GM23338 (cell line): ENCODE data around the gene CYRIA. TPM values are rescaled to one million over a fixed set of nuclear protein-coding genes. Genes with fewer than 3 reads are reported as not detected.

Experiments used
- ATAC-seq: fragments of 200-7000 bp; cut with Tn5 transposase; 3 replicates; pipeline ENCODE4 v1.9.1; 2020
- DNase-seq: peaks from one replicate; pipeline ENCODE4 v3.0.0-alpha.2; 2015; ENCODE audit warnings: low spot score
- H2AFZ ChIP-seq: fragments of 200-600 bp; sonication (generic); 2 replicates; pipeline ENCODE4 v1.8.0; 2016; ENCODE audit warnings: antibody characterized with exemption, mild to moderate bottlenecking, moderate library complexity
- H3F3A ChIP-seq: fragments of 200-600 bp; sonication (generic); replicated peaks from 2 replicates; pipeline ENCODE4 v1.8.0; 2017; ENCODE audit warnings: antibody characterized with exemption, mixed run types, low read depth
- H3K27ac ChIP-seq: fragments of 200-600 bp; sonication (generic); 2 replicates; pipeline ENCODE4 v1.6.1; 2016; ENCODE audit warnings: low read depth
- H3K27me3 ChIP-seq: fragments of 200-600 bp; sonication (generic); 2 replicates; pipeline ENCODE4 v1.8.0; 2016; ENCODE audit warnings: mild to moderate bottlenecking, mixed run types, moderate library complexity; ENCODE audit not compliant: insufficient read depth
- H3K36me3 ChIP-seq: fragments of 200-600 bp; sonication (generic); 2 replicates; pipeline ENCODE4 v1.8.0; 2016; ENCODE audit warnings: mild to moderate bottlenecking; ENCODE audit not compliant: insufficient read depth
- H3K4me1 ChIP-seq: fragments of 200-600 bp; sonication (generic); 2 replicates; pipeline ENCODE4 v1.8.0; 2016; ENCODE audit warnings: mild to moderate bottlenecking, moderate library complexity; ENCODE audit not compliant: insufficient read depth
- H3K4me2 ChIP-seq: fragments of 200-600 bp; sonication (generic); 2 replicates; pipeline ENCODE4 v1.7.1; 2017; ENCODE audit warnings: mixed run types
- H3K4me3 ChIP-seq: fragments of 200-600 bp; sonication (generic); 2 replicates; pipeline ENCODE4 v1.6.1; 2016; ENCODE audit warnings: mixed run types
- H3K79me2 ChIP-seq: fragments of 200-600 bp; sonication (generic); replicated peaks from 2 replicates; pipeline ENCODE4 v1.8.0; 2017; ENCODE audit warnings: mild to moderate bottlenecking; ENCODE audit not compliant: insufficient read depth
- H3K9me2 ChIP-seq: fragments of 200-600 bp; sonication (generic); 2 replicates; pipeline ENCODE4 v1.8.0; 2017; ENCODE audit not compliant: insufficient read depth
- H4K20me1 ChIP-seq: fragments of 200-600 bp; sonication (generic); replicated peaks from 2 replicates; pipeline ENCODE4 v1.8.0; 2017; ENCODE audit warnings: mild to moderate bottlenecking; ENCODE audit not compliant: insufficient read depth
- H3K27ac Mint-ChIP-seq: 2 replicates; pipeline ENCODE4 v1.8.0; 2020; ENCODE audit warnings: inconsistent platforms, mild to moderate bottlenecking, moderate library complexity, mixed read lengths
- H3K27me3 Mint-ChIP-seq: 3 replicates; pipeline ENCODE4 v1.8.0; 2022; ENCODE audit warnings: low read depth, mild to moderate bottlenecking, moderate library complexity, mixed read lengths, inconsistent platforms; ENCODE audit not compliant: insufficient read depth, poor library complexity
- H3K36me3 Mint-ChIP-seq: 3 replicates; pipeline ENCODE4 v1.8.0; 2021; ENCODE audit warnings: low read depth, mild to moderate bottlenecking, inconsistent platforms, moderate library complexity, mixed read lengths
- H3K4me1 Mint-ChIP-seq: 3 replicates; pipeline ENCODE4 v1.8.0; 2020; ENCODE audit warnings: mild to moderate bottlenecking, inconsistent platforms, mixed read lengths
- H3K4me3 Mint-ChIP-seq: 3 replicates; pipeline ENCODE4 v1.8.0; 2021; ENCODE audit warnings: moderate library complexity, mild to moderate bottlenecking, inconsistent platforms, mixed read lengths
- H3K9me3 Mint-ChIP-seq: 3 replicates; pipeline ENCODE4 v1.8.0; 2020; ENCODE audit warnings: moderate library complexity, mild to moderate bottlenecking, inconsistent platforms, mixed read lengths
- CREB1 ChIP-seq: fragments of 250-450 bp; sonication (Bioruptor Pico); IDR thresholded peaks from 2 replicates; pipeline ENCODE4 v1.5.0; 2020; ENCODE audit warnings: low read depth, mild to moderate bottlenecking, moderate library complexity
- CTCF ChIP-seq, 2 experiments: fragments of 200-600 bp in 1 of 2; sonication (generic) in 1 of 2; conservative IDR thresholded peaks; 2 replicates each; pipeline versions ENCODE4 v1.5.1 to v1.6.1; 2016 to 2017; ENCODE audit warnings: antibody characterized with exemption in 2 of 2, low read depth in 2 of 2, mild to moderate bottlenecking in 2 of 2, moderate library complexity in 1 of 2
- EZH2 ChIP-seq: fragments of 200-600 bp; sonication (generic); IDR thresholded peaks from one replicate; pipeline ENCODE4 v1.8.0; 2017; ENCODE audit warnings: antibody characterized with exemption, mild to moderate bottlenecking, low read depth; ENCODE audit not compliant: unreplicated experiment
- JUNB ChIP-seq: IDR thresholded peaks from one replicate; pipeline ENCODE4 v1.6.1; 2016; ENCODE audit warnings: antibody characterized with exemption; ENCODE audit not compliant: unreplicated experiment
- NANOG ChIP-seq: IDR thresholded peaks from 2 replicates; pipeline ENCODE4 v1.6.1; 2016; ENCODE audit warnings: antibody characterized with exemption, borderline replicate concordance
- POLR2AphosphoS5 ChIP-seq: IDR thresholded peaks from 2 replicates; pipeline ENCODE4 v1.6.1; 2016; ENCODE audit warnings: antibody characterized with exemption, low read depth
- STAT1 ChIP-seq: IDR thresholded peaks from one replicate; pipeline ENCODE4 v1.6.1; 2016; ENCODE audit warnings: antibody characterized with exemption; ENCODE audit not compliant: unreplicated experiment
- ZNF114 ChIP-seq: fragments of 250-450 bp; sonication (Bioruptor Pico); IDR thresholded peaks from 2 replicates; pipeline ENCODE4 v1.5.0; 2020; ENCODE audit warnings: mild to moderate bottlenecking, moderate library complexity
- ZNF462 ChIP-seq: fragments of 250-450 bp; sonication (Bioruptor Pico); IDR thresholded peaks from 2 replicates; pipeline ENCODE4 v1.5.0; 2020; ENCODE audit warnings: mild to moderate bottlenecking, moderate library complexity
- polyA plus RNA-seq: library from polyadenylated mRNA; unstranded; fragments of >200 nt; fragmentation: Nextera tagmentation; extraction: Ambion mirVana; gene quantifications from 2 replicates; pipeline ENCODE4 v1.2.1, GENCODE V29; 2016
- total RNA-seq: library from RNA; depleted of rRNA; stranded (reverse); fragments of >200 nt; shearing (Covaris generic); gene quantifications from 2 replicates; pipeline ENCODE4 v1.2.3, GENCODE V29; 2014
- TF ChIP-seq, protein P1 (sequence below): IDR thresholded peaks from 2 replicates; pipeline ENCODE4 v1.6.1; 2016; ENCODE audit warnings: antibody characterized with exemption

The CYRIA gene
- total and polyA plus RNA-seq, 2 experiments from 2014 or later = 3.0 to 5.3 TPM

GRCh38 chr2:16691261-16691660 lies 25.6 kb upstream of the CYRIA start:
- no peak overlapping the region for H3K4me3 ChIP-seq
- no peaks in the 10 kb centered on the region for H3K36me3 Mint-ChIP-seq
- TF ChIP-seq ZNF114 (CRISPR knock-in tag) = no peak
- no peak for TF ChIP-seq STAT1
- no peak for TF ChIP-seq POLR2AphosphoS5
- TF ChIP-seq JUNB = no peak
- TF ChIP-seq ZNF462 (CRISPR knock-in tag) = no peak
- no peak for TF ChIP-seq CTCF (conservative IDR thresholded peaks at IDR 0.05; ENCODE audit: low read depth in 2 of 2)
- no peak for TF ChIP-seq NANOG
- TF ChIP-seq, protein P1, sequence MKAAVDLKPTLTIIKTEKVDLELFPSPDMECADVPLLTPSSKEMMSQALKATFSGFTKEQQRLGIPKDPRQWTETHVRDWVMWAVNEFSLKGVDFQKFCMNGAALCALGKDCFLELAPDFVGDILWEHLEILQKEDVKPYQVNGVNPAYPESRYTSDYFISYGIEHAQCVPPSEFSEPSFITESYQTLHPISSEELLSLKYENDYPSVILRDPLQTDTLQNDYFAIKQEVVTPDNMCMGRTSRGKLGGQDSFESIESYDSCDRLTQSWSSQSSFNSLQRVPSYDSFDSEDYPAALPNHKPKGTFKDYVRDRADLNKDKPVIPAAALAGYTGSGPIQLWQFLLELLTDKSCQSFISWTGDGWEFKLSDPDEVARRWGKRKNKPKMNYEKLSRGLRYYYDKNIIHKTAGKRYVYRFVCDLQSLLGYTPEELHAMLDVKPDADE = no peak
- TF ChIP-seq CREB1 = no peak
- no peak for TF ChIP-seq EZH2
- H3K4me1 ChIP-seq = no peaks in the 10 kb centered on the region
- H3K36me3 ChIP-seq = no peaks in the 10 kb centered on the region
- H2AFZ ChIP-seq = no peak overlapping the region
- no peaks in the 10 kb centered on the region for H3K4me1 Mint-ChIP-seq
- no peak overlapping the region for H3K4me3 Mint-ChIP-seq
- peak; percentile 12 for DNase-seq
- H4K20me1 ChIP-seq = no peaks in the 10 kb centered on the region
- no peaks in the 10 kb centered on the region for H3K9me3 Mint-ChIP-seq
- H3F3A ChIP-seq = no peaks in the 10 kb centered on the region
- no peaks in the 10 kb centered on the region for H3K79me2 ChIP-seq
- no peak overlapping the region for H3K27ac Mint-ChIP-seq
- ATAC-seq = no peak
- no peak overlapping the region for H3K4me2 ChIP-seq
- peaks cover 3% of the 10 kb centered on the region for H3K27me3 Mint-ChIP-seq
- H3K27ac ChIP-seq = no peak overlapping the region
- no peaks in the 10 kb centered on the region for H3K27me3 ChIP-seq
- H3K9me2 ChIP-seq = no peaks in the 10 kb centered on the region
